UCSD-AML1 (cell line): ENCODE measurements around the gene ZDHHC11B.
"Not testable (repeated sequence)": the region's sequence is repeated elsewhere in the genome, so short reads cannot be mapped to it uniquely, and the experiment has no call there.

Experiments used
- DNase-seq: peaks from one replicate; lab custom pipeline; 2025; ENCODE audit not compliant: unreplicated experiment; lab: John Stamatoyannopoulos, UW

The ZDHHC11B gene

DNA sequence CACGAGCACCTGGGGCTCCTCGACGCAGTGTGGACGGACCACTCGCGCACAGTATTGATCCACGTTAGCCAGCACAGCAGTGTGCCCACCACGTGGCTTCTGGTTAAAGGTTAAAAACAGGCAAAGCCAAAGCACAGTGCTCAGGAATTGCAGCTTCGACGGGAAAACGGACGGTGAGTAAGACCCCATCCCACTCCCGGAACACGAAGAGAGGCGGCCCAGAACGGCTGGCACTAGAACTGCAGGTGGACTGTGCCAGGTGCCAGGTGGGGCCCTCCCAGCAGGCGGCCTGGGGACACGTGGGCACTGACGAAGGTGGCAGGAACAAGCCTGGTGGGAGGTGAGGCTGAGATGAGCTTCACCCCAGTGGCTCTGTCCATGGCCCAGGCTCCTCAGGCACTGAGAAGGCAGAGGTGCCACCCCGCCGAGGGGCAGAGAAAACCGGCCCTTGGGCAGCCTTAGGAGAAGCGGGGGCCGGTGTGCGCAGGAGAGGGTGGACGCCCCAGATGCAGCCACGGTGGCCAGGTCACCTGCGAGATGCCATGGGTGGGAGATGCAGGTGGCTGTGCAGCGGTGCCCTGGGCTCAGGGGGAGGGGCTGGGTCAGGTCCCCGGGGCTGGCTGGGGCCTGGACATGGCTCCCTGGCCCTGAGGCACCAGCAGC lies 96.0 kb downstream of the ZDHHC11B start:
- not testable (repeated sequence) for DNase-seq

DNA sequence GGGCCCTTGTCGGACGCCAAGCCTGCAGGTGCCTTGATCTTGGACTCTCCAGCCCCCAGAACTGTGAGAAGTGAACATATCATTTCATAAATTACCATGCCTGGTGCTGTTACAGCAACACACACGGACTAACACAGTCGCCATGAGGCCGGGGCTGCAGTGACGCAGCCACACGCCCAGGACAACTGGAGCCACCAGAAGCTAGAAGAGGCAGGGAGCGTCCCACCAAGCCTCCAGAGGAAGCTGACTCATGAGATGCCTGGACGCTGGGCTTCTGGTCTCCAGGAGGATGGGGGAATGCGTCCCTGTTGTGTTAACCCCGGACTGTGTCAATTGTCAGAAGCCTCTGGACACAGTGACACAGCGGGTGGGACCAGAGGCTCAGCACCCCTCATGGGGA lies 97.6 kb downstream of the ZDHHC11B start:
- not testable (repeated sequence) for DNase-seq

DNA sequence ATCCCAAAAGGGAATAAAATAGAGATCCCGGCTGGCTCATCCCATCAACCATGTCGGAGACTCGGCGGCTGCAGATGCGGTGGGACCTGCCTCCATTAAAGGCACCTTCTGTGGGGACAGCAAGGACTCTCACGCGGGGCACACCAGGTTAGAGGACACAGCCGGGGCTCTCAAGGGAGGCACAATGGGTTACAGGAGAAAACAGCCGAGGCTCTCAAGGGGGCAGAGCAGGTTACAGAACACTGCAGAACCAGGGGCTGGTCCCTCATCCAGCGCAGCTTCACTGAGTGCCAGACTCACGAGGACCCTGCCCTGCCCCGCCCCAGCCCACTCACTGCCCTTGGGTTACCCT lies 98.4 kb downstream of the ZDHHC11B start:
- not testable (repeated sequence) for DNase-seq

DNA sequence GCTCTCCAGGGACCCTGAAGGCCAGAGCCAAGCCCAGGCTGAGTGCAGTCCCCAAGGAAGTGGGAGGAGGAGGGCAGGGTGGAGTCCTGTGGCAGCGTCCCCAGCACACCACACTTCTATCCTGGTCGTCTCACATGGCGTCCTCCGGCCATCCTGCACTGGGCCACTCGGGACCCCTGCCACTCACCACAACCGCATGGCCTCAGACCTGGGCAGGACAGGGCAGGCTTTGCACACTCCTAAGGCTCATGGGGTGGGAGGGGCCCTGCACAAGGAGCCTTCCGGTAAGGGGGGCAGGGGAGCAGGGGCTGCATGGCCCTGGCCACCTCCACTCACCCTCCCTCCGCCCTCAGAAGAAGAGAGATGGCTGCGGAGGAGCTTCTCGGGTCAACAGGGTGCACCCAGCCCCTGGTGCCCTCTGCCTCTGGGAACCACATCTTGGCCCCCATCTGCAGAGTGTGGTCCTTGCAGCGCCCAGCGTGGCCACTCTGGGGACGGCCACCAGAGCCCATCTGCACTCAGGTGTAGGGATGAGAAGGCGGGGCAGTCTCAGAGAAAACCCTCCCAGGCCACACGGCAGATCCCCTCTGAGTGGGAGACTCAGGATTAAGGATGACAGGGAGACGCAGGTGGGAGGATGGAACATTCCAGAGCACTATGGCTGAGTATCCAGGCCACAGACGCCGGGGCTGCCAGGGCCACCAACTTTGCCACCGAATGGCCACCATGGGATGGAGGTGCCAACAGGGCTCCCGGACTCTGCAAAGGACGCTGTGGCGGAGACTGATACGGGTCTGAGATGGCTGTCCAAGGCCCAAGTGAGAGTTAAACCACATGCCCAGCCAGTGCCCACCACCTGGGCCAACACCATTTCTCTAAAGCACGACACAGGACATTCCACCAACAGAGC lies 99.0 kb downstream of the ZDHHC11B start:
- DNase-seq = no peak

DNA sequence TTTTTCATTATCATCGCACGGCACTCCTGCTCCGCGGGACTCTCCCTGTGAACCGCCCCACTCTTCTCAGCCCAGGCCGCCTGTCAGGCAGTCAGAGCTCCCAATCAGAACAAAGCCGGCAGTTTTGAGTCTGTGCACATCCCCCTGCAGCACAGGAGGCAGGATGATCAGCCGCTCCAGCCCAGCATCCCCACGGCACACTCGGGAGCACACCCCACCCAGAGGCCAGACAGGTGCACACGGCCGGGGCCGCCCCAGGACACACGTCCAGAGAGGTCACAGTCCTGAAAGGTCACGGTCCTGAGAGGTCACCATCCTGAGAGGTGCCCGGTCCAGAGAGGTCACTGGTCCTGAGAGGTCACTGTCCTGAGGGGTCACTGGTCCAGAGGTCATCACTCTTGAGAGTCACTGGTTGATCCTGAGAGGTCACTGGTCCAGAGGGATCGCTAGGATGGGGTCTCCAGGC lies 99.7 kb downstream of the ZDHHC11B start:
- DNase-seq = no peak

- DNase-seq = no peak
Observed at GRCh38 chr5:683551-684481, 100.7 kb downstream of the ZDHHC11B start.

GRCh38 chr5:682651-683358 lies 101.7 kb downstream of the ZDHHC11B start:
- not testable (repeated sequence) for DNase-seq

DNA sequence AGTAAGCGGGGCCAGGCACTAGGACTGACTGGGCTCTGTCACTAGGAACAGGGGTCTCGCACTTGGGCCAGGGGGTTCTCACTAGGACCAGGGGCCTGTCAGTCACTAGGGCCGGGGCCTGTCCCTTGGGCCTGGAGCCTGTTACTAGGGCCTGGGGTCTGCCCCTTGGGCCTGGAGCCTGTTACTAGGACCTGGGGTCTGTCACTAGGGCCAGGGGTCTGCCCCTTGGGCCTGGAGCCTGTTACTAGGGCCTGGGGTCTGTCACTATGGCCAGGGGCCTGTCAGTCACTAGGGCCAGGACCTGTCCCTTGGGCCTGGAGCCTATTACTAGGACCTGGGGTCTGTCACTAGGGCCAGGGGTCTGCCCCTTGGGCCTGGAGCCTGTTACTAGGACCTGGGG lies 102.3 kb downstream of the ZDHHC11B start:
- not testable (repeated sequence) for DNase-seq

- DNase-seq = not testable (repeated sequence)
Observed at GRCh38 chr5:681317-682191, 103.0 kb downstream of the ZDHHC11B start.

DNA sequence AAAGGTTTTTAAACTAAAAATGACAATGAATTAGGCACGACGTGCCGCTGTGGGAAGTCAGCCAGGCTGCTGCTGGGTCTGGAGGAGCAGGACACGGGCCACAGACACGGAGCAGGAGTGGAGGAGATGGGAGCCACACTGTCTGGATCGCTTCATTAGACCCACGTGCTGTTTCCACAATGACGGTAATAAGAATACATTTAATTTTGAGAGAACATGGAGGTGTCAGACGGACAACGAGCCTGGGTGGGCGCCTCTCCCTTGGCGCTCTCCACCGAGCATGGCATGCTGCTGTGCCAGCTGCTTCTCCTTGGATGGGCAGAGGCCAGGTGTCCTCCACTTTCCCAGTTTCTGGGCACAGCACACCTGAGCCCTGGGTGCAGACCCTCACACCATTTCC lies 103.7 kb downstream of the ZDHHC11B start:
- DNase-seq = not testable (repeated sequence)

DNA sequence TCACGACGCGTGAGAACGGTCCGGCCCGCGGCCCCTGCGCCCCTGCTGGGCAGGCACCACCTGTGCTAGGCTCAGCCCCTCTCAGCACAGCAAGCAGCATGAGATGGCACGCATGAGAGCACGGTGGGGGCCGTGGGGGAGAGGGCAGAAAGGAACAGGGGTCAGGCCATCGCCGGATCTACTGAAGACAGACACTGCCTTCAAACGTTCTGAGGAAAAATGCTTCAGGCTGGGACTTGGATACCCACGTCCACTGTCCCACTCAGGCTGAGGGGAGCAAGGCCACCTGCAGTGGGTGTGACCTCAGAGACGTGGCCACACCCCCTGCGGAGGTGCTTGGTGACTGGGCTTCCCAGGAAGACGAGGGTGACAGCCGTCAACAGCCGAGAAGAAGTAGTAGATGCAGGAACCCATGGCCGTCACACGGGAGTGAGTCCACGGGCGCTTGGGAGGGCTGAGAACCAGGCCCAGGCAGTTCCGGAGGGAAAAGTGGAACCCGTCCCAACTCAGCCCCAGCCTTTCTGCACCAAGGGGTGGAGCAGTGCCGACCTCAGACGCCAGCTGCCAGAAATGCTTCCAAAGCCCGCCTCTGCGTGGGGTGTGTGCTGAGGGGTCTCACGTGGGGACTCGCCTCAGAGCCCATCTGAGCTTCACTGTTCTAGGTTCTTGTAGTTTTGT lies 104.3 kb downstream of the ZDHHC11B start:
- DNase-seq = not testable (repeated sequence)

- DNase-seq = not testable (repeated sequence)
Observed at GRCh38 chr5:679166-679895, 105.2 kb downstream of the ZDHHC11B start.

- not testable (repeated sequence) for DNase-seq
Observed at GRCh38 chr5:678521-678920, 106.0 kb downstream of the ZDHHC11B start.

GRCh38 chr5:677131-678101 lies 107.1 kb downstream of the ZDHHC11B start:
- no peak for DNase-seq

- no peak for DNase-seq
Observed at GRCh38 chr5:676699-677076, 107.8 kb downstream of the ZDHHC11B start.

GRCh38 chr5:675871-676698 lies 108.4 kb downstream of the ZDHHC11B start:
- no peak for DNase-seq
